HG02623 (cell line): Measurements from ENCODE around the gene OTUB1.

Source experiments
- ATAC-seq: cut with Tn5 transposase; IDR thresholded peaks from one replicate; pipeline ENCODE4 v1.9.1; 2021; ENCODE audit warnings: moderate library complexity; ENCODE audit not compliant: unreplicated experiment

The OTUB1 gene

DNA sequence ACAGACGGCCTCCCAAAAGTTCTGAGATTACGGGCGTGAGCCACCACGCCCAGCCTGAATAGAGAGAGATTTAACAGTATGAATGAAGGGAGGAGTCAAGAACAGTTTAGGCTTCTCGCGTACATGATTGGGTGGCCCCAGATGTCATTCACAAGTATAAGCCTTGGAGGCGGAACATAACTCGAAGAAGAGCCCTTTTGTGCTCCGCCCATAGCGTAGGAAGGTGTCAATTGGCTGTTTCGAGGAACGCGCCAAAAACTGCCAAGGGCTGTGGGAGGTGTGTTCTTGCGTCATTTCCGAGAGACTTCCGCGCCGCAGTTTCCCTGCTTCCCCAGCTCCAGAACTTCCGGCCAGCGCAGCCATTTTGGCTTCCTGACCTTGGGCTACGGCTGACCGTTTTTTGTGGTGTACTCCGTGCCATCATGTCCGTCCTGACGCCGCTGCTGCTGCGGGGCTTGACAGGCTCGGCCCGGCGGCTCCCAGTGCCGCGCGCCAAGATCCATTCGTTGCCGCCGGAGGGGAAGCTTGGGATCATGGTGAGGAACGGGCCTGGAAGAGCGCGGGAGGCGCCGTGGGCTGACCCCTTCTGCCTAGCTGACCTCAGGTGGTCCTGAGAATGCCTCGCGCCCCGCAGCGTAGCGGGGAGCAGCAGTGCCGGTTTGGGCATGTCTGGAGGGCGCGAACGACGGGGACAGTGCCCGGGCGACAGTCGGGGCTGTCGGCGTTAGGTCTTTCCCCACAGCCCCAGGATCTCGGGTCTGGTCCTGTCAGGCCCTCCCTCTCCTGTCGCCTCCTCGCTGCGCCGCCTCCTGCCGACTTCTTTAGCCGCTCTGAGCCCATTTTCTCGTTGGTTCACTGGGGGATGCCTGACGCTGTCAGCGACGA, 11.7 kb upstream of the OTUB1 start, which contains the start of gene COX8A:
TSS of gene COX8A (plus strand) at position 362 of the 885 bp plus-strand sequence. CDS start at position 423, 61 bp downstream.
- ATAC-seq: peak; percentile 97

DNA sequence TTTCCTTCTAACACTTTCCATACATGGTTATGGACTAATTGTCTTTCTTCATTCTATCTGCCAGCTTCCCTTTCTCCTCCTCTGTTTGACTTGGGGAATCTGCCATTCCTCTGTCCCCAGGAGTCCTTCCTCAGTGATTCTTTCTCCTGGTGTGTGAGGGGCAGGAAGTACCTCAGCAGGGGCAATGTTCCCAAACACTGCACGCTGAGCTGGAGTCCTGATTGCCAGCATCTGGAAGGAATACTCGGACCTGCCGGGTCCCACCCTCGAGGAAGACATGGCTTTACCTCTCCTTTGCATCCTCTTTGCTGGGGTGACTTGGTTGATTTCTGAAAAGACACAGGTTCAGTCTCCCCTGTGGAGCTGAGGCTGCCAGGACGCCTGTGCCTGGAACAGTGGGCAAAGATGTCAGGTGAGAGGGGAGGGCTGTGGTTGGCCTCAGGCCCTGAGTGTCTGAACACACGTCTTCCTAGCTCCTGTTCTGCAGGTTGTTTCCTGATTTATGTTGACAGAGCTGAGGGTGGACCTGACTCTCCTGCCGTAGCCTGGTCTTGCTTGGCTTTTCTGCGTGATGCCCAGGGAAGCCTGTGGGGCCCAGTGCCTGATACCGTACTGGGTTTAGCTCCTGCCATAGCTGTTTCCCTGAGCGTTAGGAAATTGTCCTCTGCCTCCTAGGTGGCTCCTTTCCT, 7.5 kb upstream of the OTUB1 start:
- no peak for ATAC-seq

DNA sequence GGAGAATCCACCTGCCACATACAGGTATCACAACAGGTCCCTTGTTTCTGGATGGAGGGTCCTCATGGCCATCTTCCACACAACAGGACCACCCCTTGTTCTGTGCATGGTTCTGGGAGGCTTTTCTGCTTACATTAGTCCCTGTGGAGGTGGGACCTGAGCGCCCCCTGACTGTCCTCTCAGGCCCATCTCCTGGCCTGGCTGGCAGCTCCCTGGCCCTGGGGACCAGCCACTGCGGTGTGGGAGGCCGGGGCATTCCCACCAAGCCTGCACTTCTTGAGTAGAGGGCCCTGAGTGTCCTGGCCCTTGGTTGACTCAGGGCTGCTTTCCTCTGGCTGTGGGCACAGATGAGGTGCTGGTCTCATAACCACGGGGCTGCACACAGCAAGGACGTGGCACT, 6.8 kb upstream of the OTUB1 start:
- ATAC-seq: no peak

DNA sequence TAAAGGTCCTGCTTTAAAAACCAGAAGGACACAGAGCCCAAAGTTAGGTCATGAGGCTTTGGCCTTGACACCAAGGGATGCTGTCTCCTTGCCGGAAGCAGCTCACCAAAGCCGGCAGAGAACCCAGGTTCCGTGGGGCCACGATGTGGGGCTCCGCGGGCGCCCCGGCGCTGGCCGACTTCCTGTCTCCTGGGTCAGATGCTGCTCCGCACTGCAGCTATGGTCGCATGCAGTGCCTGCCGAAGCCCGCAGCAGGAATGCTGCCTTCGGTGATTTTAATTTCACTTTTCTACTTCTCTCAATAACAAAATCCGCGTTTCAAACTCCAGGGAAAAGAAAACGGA, 454 bp upstream of the OTUB1 start:
- peak; percentile 42 for ATAC-seq

DNA sequence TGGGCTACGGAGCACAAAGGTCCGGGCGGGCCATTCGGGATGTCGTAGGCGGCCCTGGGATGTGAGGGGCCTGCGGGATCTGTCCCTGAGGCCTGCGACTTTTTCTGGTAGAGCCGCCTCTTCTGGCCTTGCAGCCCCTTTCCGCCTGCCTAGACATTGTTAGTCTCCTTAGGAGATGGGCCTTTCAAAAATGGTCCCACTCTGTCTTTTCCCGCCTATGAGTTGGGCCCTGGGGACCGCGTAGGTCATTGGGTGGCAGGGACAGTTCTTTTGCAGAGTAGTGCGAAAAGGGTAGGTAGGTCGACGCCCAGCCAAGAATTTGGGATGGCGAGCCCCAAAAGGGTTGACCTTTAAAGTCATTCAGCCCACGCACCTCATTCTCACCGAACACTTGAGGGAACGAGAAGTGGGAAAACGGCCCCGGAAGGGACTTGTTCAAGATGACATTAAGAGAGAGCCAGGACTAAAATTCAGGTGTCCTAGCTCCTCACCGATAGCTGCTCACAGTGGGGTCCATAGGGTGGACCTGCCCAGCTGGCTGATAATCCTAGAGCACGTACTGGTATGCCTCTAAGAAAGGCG, 785 bp downstream of the OTUB1 start:
- ATAC-seq: no peak

GRCh38 chr11:63991558-63991957, 5.3 kb downstream of the OTUB1 start:
- ATAC-seq: no peak

DNA sequence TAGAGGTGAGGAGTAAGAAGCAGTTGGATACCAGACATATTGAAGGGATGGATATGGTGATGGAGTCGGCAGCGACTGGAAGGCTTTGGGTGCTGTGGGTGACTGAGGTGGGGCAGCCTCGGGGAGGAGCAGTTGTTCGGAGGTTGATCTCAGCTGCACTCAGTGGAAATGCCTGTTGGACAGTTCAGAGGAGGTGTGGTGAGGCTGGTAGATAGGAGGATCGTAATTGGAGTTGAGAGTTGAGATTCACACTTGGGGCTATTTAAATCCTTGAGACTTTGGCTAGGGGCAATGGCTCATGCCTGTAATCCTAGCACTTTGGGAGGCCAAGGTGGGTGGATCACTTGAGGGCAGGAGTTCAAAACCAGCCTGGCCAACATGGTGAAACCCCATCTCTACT, 6.9 kb downstream of the OTUB1 start:
- ATAC-seq: no peak

DNA sequence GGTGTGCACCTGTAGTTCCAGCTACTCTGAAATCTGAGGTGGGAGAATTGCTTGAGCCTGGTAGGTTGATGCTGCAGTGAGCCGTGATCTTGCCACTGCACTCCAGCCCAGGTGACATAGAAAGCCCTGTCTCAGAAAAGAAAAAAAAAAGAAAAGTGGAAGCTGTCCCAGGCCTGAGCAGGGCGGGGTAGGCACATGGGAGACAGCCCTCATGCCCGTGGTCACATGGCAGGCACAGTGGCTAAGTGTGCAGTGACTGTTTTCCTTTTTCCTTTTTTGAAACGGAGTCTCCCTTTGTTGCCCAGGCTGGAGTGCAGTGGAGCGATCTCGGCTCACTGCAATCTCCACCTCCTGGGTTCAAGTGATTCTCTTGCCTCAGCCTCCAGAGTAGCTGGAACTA, 7.8 kb downstream of the OTUB1 start:
- no peak for ATAC-seq

GRCh38 chr11:63996512-63996911, 10.3 kb downstream of the OTUB1 start:
- no peak for ATAC-seq

DNA sequence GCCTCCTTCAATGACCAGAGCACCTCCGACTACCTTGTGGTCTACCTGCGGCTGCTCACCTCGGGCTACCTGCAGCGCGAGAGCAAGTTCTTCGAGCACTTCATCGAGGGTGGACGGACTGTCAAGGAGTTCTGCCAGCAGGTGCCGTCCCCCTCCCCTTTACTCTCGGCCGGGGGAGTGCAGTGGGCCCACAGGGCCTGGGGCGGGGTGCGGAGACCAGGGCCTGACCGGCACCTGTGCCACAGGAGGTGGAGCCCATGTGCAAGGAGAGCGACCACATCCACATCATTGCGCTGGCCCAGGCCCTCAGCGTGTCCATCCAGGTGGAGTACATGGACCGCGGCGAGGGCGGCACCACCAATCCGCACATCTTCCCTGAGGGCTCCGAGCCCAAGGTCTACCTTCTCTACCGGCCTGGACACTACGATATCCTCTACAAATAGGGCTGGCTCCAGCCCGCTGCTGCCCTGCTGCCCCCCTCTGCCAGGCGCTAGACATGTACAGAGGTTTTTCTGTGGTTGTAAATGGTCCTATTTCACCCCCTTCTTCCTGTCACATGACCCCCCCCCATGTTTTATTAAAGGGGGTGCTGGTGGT, 11.0 kb downstream of the OTUB1 start:
- ATAC-seq: no peak

GRCh38 chr11:63997801-63998337, 11.6 kb downstream of the OTUB1 start:
- no peak for ATAC-seq

DNA sequence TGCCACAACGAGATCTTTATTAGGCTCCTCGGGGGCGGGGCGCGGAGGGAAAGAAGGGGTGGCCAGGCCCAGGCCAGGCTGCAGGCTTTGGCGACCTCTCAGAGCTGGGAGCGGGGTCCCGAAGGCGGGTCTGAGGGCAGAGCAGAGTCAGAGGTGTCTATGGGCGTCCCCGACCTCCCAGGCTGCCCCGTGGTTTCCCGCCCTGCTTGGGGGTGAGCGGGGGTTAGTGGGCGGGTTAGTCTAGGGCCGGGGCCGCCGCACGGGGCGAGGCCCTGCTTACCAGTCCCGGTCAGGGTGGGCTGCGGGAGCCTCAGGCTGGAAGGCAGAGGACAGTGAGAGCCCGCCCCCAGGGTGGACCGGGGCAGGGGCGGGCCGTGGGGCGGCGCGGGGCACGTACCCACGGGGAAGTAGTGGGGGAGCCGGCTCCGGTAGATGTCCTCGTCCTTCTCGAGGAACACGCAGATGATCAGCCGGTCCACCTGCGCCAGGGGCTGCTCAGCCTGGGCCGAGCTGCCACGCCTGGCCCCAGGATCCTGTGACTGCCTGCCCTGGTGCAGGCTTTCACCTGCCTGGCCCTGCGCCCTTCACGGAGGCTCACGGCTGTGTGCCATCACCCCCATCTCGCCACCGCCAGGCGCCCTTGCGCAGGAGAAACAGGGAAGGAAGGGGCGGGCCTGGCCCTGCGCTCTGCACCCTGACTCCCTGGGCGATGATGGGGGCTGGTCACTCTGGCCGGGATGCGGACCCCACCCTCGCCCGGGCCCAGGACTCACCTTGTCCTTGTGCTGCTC, 12.5 kb downstream of the OTUB1 start:
- no peak for ATAC-seq

DNA sequence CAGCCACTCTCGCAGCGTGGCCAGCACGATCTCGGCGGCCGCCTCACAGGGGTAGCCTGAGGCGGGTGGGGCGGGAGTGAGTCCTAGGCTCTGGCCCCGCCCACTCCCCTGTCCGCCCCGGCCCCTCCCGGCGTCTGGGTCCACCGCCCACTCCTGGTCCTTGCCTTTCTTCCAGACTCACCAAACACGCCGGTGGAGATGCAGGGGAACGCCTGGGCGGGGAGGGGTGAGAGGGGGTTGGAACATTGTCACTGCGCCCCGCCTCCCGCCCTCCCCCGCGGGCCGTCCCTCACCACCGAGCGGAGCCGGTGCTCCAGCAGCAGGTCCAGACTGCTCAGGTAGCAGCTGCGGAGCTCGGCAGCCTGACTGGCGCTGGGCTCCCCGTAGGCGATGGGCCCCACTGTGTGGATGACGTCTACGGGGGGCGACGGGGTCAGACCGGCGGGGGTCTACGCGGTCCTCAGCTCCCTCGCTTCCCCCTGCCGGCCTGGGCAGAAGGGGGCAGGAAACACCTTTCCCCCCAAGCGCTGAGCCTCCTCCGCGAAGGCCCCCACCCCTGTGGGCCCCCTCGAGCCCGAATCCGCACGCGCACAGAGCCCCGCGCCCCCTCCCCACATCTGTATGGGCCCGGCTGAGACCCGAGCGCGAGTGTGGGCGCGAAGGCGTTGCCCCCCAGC, 13.2 kb downstream of the OTUB1 start:
- ATAC-seq: no peak

GRCh38 chr11:64000026-64000739, 13.9 kb downstream of the OTUB1 start:
- peak; percentile 35 for ATAC-seq

DNA sequence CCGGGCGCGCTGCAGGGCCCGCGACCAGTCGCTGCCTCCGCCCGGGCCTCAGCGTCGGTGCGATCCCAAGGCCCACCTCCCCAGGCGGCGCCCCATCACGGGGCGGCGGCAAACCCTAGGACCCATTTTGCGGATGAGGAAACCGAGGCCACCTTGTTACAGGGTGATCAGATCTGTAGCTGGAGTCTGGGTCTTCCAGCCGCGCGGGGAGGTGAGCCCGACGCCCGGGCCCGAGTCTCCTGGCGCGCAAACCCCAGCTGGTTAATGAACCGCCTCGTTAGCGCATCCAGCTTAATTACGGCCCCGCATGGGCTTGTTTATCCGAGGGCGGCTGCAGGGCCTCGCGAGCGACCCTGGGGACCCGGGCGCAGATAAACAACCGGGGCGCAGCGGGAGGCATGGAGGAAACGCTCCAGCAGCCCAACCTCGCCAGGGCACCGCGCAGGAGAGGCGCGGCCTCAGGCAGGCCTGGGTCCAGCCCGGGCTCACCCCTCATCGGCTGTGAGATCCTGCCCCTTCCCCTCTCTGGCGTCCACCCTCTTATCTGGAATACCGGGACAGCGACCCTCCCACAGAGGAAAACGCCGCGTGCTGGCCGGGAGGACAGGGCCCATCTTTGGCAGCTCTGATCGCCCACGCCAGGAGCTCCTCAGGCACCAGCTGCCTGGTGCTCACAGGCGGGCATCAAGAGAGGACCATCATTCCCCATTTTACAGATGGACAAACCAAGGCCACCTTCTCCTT, 14.7 kb downstream of the OTUB1 start:
- no peak for ATAC-seq

DNA sequence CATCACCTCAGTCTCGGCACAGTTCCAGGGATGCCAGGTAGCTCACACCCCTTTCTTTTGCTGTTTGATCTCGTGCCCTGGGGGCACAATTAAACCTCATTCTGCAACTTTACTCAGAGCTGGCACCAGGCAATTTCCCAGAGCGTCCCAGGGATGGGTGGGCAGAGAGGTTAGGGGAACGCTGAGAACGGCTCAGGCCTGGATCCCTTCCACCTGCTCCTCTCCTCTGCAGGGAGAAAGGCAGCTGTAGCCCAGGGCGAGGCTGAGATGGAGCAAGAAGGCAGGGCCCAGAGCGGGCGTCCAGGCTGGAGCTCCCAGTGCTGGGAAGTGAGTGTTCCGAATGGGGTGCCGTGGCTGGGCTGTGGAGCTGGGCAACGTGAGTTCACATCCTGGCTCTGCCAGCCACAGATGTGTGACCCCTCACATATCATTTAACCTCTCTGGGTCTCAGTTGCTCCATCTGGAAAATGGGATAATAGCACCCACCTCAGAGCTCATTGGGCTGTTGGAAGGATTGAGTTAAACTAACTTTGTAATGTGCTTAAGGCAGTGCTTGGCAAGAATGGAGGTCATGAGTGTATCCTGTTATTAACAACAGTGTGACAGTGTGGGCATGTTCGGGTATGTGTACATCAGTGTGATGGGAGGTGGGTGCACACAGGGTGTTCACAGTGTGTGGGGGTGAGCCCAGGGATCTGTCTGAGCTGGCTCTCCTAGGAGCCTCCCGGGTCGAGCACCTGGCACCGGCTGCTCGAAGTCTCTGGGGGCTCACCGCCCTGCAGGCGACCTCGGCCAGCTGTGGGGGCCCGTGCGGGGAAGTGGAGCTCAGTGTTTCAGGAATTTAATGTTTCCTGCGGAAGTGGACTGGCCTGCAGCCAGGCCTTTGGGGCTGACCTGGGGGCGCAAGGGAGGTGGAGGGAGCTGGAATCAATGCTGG, 15.5 kb downstream of the OTUB1 start:
- no peak for ATAC-seq

- ATAC-seq: no peak
Observed at GRCh38 chr11:64003807-64004589, 17.8 kb downstream of the OTUB1 start.
